Measurements from ENCODE around the gene OR8G5. TPM values are rescaled to one million over a fixed set of nuclear protein-coding genes. Genes with fewer than 3 reads are reported as not detected.
A peak's percentile ranks its signal among the peaks of the same experiment; 100 is the strongest.

Gene OR8G5
- total RNA-seq, 1 donor from 2014 or later: not detected

GRCh38 chr11:124285610-124286344 is 29.6 kb downstream of the OR8G5 start:
- peak in 1 of 2 donors; percentile 95 for DNase-seq (ENCODE audit: low read depth in 2 of 2)

GRCh38 chr11:124294687-124295086 is 38.5 kb downstream of the OR8G5 start:
- DNase-seq (ENCODE audit: low read depth in 2 of 2): no peak

- DNase-seq (ENCODE audit: low read depth in 2 of 2): no peak
Measured at GRCh38 chr11:124296016-124296415, 39.8 kb downstream of the OR8G5 start.

- no peak for DNase-seq (ENCODE audit: low read depth in 2 of 2)
Measured at GRCh38 chr11:124297921-124298320, 41.7 kb downstream of the OR8G5 start.

GRCh38 chr11:124301548-124301947 is 45.4 kb downstream of the OR8G5 start:
- DNase-seq (ENCODE audit: low read depth in 2 of 2): peak; percentile 43 to 84

- DNase-seq (ENCODE audit: low read depth in 2 of 2): peak in 1 of 2 donors; percentile 59
Measured at GRCh38 chr11:124302347-124303125, 46.4 kb downstream of the OR8G5 start.

- DNase-seq (ENCODE audit: low read depth in 2 of 2): no peak
Measured at GRCh38 chr11:124307093-124307492, 50.9 kb downstream of the OR8G5 start.

- DNase-seq (ENCODE audit: low read depth in 2 of 2): peak in 1 of 2 donors; percentile 82
Measured at GRCh38 chr11:124310721-124311120, 54.5 kb downstream of the OR8G5 start.

- no peak for DNase-seq (ENCODE audit: low read depth in 2 of 2)
Measured at GRCh38 chr11:124311269-124311668, 55.1 kb downstream of the OR8G5 start.

GRCh38 chr11:124311670-124312069 is 55.5 kb downstream of the OR8G5 start:
- DNase-seq (ENCODE audit: low read depth in 2 of 2): no peak

GRCh38 chr11:124313131-124313530 is 57.0 kb downstream of the OR8G5 start:
- DNase-seq (ENCODE audit: low read depth in 2 of 2): no peak

GRCh38 chr11:124313849-124314248 is 57.7 kb downstream of the OR8G5 start, which contains the start of gene OR8D1:
Gene OR8D1 (minus strand): TSS chr11:124313949. CDS start chr11:124310766, 3,183 bp downstream.
- no peak for DNase-seq (ENCODE audit: low read depth in 2 of 2)

GRCh38 chr11:124315052-124315451 is 58.9 kb downstream of the OR8G5 start:
- DNase-seq (ENCODE audit: low read depth in 2 of 2): peak in 1 of 2 donors; percentile 96

Other genes starting within 250 kb of the OR8G5 start
- gene OR10G4, start 243.4 kb upstream of the OR8G5 start, total RNA-seq: not detected in 2 replicates
- not detected in 2 replicates for gene OR10G9, start 233.4 kb upstream of the OR8G5 start, total RNA-seq
- not detected in 2 replicates for gene OR10G8, start 229.6 kb upstream of the OR8G5 start, total RNA-seq
- not detected in 2 replicates for gene OR10G7, start 215.1 kb upstream of the OR8G5 start, total RNA-seq
- gene VWA5A, start 140.9 kb upstream of the OR8G5 start, total RNA-seq: 3.2 and 4.1 TPM in 2 replicates
- gene OR10D3, start 73.0 kb upstream of the OR8G5 start, total RNA-seq: not detected in 2 replicates
- not detected in 2 replicates for gene OR8G1, start 15.3 kb upstream of the OR8G5 start, total RNA-seq
- gene OR8D1, start 57.6 kb downstream of the OR8G5 start, total RNA-seq: not detected in 2 replicates
- not detected in 2 replicates for gene OR8D2, start 63.8 kb downstream of the OR8G5 start, total RNA-seq
- not detected in 2 replicates for gene OR8B2, start 128.1 kb downstream of the OR8G5 start, total RNA-seq
- gene OR8B3, start 142.6 kb downstream of the OR8G5 start, total RNA-seq: not detected in 2 replicates
- gene OR8B4, start 168.5 kb downstream of the OR8G5 start, total RNA-seq: not detected in 2 replicates
- not detected in 2 replicates for gene OR8B8, start 189.3 kb downstream of the OR8G5 start, total RNA-seq

All from lung microvascular endothelial cell (primary cell).